GM15510 (cell line): ENCODE data around the gene SOX15.
A peak's percentile ranks its signal among the peaks of the same experiment; 100 is the strongest.

Experiments
- POLR2A ChIP-seq: IDR thresholded peaks from 3 replicates; pipeline ENCODE4 v1.6.1; 2011; ENCODE audit warnings: borderline replicate concordance; ENCODE audit not compliant: insufficient read length; ENCODE audit errors: extremely low read depth

The SOX15 gene

GRCh38 chr17:7583253-7584109 is 6.4 kb downstream of the SOX15 start, which contains the start of gene MPDU1:
Gene MPDU1 (plus strand): TSS chr17:7583852. CDS start chr17:7583863, 11 bp downstream.
- peak; percentile 85 for TF ChIP-seq POLR2A

GRCh38 chr17:7582396-7583252 is 7.3 kb downstream of the SOX15 start:
- no peak for TF ChIP-seq POLR2A

GRCh38 chr17:7580604-7581575 is 9.0 kb downstream of the SOX15 start:
- no peak for TF ChIP-seq POLR2A

DNA sequence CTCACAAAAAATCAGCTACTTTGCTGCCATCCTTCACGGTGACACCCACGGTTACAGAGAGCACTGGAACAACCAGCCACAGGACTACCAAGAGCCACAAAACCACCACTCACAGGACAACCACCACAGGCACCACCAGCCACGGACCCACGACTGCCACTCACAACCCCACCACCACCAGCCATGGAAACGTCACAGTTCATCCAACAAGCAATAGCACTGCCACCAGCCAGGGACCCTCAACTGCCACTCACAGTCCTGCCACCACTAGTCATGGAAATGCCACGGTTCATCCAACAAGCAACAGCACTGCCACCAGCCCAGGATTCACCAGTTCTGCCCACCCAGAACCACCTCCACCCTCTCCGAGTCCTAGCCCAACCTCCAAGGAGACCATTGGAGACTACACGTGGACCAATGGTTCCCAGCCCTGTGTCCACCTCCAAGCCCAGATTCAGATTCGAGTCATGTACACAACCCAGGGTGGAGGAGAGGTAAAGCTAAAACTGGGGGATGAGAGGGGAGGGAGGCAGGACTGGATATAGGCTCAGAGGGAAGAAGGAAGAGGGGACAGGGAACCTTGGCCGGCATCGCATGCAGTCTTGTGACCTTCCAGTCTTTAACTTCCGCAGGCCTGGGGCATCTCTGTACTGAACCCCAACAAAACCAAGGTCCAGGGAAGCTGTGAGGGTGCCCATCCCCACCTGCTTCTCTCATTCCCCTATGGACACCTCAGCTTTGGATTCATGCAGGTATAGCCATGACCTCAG is 9.9 kb downstream of the SOX15 start:
- TF ChIP-seq POLR2A, result no peak

DNA sequence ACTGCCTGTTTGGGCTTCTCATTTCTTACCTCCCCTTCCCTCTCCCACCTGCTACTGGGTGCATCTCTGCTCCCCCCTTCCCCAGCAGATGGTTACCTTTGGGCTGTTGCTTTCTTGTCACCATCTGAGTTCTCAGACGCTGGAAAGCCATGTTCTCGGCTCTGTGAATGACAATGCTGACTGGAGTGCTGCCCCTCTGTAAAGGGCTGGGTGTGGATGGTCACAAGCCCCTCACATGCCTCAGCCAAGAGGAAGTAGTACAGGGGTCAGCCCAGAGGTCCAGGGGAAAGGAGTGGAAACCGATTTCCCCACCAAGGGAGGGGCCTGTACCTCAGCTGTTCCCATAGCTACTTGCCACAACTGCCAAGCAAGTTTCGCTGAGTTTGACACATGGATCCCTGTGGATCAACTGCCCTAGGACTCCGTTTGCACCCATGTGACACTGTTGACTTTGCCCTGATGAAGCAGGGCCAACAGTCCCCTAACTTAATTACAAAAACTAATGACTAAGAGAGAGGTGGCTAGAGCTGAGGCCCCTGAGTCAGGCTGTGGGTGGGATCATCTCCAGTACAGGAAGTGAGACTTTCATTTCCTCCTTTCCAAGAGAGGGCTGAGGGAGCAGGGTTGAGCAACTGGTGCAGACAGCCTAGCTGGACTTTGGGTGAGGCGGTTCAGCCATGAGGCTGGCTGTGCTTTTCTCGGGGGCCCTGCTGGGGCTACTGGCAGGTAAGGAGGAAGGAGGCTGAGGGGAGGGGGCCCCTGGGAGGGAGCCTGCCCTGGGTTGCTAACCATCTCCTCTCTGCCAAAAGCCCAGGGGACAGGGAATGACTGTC is 10.7 kb downstream of the SOX15 start, which contains the start of gene CD68:
Gene CD68 (plus strand): TSS at position 638 of the 833 bp plus-strand sequence. CDS start 40 bp downstream, at position 678.
- TF ChIP-seq POLR2A, result peak; percentile 58

- TF ChIP-seq POLR2A, result no peak
Measured at GRCh38 chr17:7577327-7578199, 12.3 kb downstream of the SOX15 start.

DNA sequence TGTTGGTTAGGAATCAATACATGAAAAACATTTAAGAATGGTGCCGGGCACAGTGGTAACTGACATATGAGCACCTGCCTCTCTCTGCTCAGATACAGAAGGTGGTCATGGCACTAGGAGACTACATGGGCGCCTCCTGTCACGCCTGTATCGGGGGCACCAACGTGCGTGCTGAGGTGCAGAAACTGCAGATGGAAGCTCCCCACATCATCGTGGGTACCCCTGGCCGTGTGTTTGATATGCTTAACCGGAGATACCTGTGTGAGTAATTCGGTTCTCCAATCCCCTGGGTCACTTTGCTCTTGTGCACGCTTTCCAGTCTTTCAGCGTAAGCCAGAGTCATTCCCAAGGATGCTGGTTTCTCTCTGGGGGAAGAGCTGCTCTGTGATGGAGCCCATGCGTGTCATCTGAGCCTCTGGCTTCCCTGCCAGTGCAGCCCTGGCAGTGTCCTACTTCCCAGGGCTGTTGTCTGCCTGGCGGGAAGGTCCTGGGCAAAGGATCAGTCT is 13.4 kb downstream of the SOX15 start:
- TF ChIP-seq POLR2A, result no peak

GRCh38 chr17:7575959-7576358 is 13.9 kb downstream of the SOX15 start:
- no peak for TF ChIP-seq POLR2A

DNA sequence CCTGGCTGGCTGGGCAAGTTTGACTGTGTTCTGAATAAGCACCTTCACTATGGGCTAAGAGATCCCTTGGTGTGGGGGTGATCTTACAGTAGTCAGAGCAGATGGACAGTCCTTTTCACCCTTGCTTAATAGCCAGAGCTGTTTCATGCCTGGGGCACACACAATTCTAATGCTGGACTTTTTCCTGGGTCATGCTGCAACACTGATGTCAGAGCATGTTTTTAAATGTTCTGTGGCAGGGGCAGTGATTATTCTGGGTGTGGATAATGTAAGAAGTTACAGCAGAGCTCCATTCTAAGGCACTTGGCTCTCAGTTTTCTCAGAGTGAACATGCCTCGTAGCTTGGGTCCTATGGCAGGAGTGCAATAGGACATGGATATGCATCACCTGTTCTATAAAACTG is 14.4 kb downstream of the SOX15 start:
- no peak for TF ChIP-seq POLR2A

- no peak for TF ChIP-seq POLR2A
Measured at GRCh38 chr17:7574176-7574953, 15.5 kb downstream of the SOX15 start.
